CD4-positive, alpha-beta T cell treated with Interleukin-15 for 4 hours (primary cell): ENCODE results near the gene TMC3.
A peak's percentile ranks its signal among the peaks of the same experiment; 100 is the strongest.

Experiments
- DNase-seq: peaks from one replicate; pipeline ENCODE4 v3.0.0-alpha.2; 2020; ENCODE audit warnings: low spot score

TMC3 gene

DNA sequence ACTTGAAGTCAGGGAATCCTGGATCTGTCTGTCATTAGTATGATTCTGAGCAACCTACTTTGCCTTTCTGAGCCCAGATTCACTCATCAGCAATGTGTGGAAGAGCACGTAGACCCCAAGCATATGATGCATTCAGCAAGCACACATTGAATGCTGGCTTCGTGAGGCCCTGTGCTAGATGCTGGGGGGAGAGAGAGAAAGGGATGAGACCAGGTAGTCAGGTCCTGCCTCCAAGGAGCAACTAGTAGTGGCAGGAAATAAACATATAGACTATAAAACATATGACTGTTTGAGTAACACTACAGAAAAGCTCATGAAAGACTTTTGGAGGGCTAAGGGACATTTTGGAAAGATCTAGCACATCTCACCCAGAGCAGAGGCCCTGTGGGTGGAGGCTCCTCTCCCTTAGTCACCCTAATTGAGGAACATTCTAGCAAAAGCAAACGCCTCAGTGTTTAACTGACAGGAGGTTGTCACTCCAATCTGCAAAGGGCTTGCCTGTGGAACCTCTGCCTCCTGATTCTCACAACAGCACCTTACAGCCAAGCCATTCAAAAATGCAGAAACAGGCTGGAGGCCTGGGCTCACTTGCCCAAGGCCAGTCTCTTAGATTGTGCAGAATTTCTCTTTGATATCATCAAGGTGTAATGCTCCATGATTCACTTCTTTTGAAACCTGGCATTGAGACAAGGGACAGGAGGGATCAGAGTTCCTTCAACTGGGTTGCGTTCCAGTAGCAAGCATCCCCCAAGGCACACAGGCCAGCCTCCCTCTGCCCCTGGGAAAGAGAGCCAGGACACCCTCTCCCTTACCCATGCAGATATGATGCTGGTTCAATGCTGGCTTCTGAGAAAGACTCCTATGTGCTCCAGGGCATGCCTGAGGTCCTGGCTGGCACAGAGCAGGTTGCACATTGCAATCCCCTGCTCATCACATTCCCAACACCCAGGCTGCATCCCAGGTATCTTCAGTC, 76.1 kb downstream of the TMC3 start:
- peak; percentile 46 for DNase-seq

GRCh38 chr15:81297147-81297572, 76.9 kb downstream of the TMC3 start:
- DNase-seq = no peak

GRCh38 chr15:81296673-81297072, 77.3 kb downstream of the TMC3 start:
- peak; percentile 73 for DNase-seq

DNA sequence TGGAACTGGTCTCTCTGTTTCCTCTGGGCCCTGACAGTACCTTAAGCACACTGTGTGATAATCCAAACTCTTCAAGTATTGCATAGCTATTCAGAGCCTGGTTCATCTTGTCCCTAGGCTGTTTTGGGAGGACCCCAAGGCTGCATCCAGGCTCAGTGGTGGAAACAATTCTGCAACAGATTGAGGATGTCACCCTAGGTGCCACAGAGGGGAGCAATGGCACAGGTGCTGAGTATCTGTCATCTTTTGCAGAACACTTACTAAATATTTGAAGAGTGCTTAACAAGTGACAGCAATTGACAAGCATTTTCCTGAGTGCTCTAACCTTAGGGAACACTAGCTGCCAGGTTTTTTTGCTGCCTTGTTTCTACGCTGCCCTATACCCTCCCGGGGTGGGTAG, 77.8 kb downstream of the TMC3 start:
- DNase-seq = no peak

DNA sequence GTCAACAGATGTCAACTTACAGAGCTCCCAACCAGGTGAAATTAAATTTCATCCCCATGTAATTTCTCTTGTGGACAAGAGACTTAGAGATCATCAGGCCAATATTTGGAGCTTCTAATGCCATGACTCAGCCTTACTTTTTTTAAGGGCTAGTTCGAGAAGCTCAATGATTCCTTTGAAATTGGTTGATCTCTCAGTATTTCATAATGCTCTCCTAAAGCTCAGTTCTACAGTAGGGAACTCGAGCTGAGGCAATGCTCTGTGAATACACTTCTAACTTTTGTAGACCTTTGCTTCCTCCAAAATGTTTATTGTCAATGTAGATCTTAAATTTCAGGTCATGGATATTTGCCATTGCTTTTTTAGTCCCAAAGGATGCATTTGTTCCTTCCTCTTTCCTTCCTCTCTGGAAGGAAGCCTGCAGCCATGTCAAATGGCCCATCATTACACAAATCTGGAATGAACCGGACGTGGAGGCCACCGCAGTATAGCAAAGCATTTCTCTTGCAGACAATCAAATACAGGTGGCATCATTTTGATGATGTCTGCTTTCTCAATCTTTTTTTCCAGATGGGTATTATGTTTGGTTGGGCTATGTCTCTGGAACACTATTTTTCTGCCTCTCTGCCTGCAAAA, 78.4 kb downstream of the TMC3 start:
- DNase-seq = no peak

GRCh38 chr15:81294516-81294880, 79.5 kb downstream of the TMC3 start:
- DNase-seq = no peak

DNA sequence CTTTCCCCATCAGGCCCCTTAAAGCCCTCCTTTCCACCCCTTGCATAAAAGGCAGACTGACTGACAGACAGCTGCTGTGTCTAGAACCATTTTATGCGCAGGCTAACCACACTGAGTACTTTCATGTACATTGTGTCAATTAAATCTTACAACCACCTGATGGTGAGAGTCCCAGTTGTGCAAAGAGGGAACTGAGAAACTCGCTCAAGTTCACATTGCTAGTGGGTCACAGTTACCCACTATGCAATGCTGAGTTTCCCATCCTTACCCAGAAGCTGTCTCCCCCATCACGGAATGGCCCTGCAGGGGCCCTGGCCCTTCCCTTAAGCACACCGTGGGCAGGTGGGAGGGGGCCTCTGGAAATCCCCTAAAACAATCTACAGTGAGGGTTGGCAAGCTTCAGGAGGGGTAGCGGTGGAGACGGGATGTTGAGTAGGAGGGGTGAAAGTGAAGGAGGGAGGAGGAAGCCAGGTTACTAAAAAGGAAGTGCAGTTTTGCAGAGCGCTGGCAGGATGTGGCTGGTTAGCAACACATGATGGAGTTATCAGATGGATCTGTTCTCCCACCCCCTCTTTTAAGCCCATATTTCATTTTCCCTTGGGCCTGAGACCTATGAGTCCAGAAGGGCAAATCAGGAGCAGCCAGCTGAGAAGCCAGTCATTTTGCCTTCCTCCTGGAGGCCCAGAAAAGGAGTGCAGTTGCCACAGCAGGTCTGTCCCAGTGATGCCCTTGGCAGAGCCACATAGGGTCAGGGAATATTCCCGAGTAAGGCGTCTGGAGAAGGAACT, 80.1 kb downstream of the TMC3 start:
- peak; percentile 74 for DNase-seq

DNA sequence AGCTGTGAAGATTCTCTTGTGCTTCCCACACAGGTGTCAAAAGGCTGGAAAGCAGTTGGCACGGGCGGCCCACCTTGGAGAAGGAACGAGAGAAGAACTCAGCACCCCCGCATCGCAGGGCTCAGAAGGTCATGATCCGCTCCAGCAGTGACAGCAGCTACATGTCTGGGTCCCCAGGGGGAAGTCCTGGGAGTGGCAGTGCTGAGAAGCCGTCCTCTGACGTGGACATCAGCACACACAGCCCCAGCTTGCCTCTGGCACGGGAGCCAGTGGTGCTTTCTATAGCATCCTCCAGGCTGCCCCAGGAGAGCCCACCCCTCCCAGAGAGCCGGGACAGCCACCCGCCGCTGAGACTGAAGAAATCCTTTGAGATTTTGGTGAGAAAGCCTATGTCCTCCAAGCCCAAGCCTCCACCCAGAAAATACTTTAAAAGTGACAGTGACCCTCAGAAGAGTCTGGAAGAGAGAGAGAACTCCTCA, 81.5 kb downstream of the TMC3 start:
- DNase-seq = peak; percentile 50

DNA sequence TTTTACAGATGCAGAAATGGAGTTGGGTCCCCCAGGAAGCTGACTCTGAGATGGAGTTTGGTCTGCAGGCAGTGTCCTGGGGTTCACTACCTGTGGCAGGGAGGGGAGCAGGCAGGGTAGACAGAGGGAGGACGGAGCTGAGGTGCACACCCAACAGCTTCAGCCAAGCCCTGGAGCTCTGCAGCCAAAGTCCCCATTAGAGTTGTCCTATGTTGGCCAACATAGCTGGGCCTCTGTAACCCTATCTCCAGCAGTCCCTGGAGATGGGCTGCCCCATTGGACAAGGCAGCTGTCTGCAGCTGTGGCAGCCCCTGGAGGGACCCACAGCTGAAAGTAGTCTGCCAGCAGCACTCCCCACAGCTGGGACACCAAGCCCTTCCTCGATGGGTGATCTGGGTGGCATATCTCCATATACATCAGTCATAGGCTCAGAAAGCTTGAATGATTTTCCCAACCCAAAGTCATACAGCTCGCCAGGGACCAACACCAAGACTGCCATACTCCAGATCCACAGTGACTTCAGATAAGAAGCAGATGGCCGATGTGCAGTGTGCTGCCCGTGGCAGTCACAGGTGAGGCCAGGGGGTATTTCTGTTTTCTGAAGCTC, 82.0 kb downstream of the TMC3 start:
- no peak for DNase-seq

- no peak for DNase-seq
These were observed 84.1 kb downstream of the TMC3 start for GRCh38 chr15:81289910-81290309.

DNA sequence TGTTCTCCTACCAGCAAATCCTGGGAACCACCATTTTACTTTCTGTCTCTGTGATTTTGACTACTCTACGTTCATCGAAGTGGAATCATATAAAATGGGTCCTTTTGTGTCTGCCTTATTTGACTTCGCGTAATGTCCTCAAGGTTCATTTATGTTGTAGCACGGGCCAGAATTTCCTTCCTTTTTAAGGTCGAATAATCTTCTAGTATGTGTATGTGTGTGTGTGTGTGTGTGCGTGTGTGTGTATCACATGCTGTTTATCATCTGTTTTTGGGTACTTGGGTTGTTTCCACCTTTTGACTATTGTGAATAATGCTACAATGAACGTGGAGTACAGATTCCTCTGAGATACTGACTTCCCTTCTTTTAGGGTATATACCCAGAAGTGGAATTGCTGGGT, 85.4 kb downstream of the TMC3 start:
- DNase-seq = no peak

DNA sequence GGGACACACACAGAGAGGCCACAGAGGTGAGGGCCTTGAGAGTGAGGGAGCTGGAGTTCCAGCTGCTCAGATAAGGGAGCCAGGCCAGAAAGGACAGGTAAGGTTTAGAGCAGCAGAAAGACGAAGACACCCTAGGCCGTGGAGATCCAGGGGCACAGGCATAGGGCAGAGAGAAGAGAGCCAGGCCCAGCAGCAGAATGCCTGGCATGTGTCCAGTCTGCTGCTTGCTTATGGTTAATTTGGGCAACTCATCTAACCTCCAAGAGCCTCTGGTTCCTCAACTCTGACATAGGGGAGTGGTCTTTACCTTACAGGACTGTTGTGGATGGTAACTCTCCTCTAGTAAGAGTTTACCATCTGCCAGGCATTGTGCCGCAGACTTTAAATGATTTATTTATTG, 86.0 kb downstream of the TMC3 start:
- no peak for DNase-seq

DNA sequence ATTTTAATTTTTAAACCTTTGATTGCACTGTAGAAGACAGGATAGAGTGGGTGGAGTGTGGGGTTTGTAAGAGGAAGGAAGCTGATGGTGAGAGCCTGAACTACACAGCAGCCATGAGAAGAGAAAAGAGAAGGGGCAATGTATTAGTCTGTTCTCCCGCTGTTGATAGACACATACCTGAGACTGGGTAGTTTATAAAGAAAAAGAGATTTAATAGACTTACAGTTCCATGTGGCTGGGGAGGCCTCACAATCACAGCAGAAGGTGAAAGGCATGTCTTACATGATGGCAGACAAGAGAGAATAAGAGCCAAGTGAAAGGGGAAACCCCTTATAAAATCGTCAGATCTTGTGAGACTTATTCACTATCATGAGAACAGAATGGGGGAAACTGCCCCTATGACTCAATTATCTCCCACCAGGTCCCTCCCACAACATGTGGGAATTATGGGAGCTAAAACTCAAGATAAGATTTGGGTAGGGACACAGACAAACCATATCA, 87.3 kb downstream of the TMC3 start:
- peak; percentile 40 for DNase-seq

GRCh38 chr15:81285461-81285860, 88.6 kb downstream of the TMC3 start:
- DNase-seq = no peak

GRCh38 chr15:81284256-81285031, 89.6 kb downstream of the TMC3 start:
- no peak for DNase-seq

DNA sequence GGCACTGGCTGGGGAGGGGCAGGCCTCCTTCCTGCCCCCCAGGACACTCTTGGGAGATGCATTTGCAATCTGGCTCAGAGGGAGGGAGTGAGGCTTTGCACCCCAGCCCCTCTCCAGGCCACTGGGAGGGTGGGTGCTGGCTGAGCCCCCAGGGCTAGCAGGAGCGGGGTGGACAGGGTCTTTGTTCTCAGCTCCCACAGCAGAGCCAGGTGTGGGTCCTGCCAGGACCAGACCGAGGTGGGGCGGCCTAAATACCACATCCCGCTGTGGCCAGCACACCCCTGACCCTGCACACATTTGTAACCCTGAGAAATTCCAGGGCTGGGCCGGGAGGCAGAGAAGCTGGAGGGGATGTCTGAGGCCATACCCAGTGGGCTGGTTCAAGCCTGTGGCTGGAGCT, 91.1 kb downstream of the TMC3 start:
- DNase-seq = no peak

DNA sequence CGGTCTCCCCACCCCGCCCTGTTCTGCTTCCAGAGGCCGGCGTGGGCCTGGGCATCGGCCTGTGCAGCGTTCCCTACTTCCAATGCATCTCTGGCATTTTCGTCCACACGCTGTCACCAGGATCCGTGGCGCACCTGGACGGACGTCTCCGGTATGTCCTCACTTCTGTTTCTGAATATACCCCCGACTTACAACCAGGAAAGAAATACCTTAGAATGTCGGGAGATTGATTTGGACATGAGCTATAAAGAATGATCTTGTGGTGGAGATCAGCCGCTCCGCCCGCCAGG, 91.5 kb downstream of the TMC3 start:
- DNase-seq = no peak

DNA sequence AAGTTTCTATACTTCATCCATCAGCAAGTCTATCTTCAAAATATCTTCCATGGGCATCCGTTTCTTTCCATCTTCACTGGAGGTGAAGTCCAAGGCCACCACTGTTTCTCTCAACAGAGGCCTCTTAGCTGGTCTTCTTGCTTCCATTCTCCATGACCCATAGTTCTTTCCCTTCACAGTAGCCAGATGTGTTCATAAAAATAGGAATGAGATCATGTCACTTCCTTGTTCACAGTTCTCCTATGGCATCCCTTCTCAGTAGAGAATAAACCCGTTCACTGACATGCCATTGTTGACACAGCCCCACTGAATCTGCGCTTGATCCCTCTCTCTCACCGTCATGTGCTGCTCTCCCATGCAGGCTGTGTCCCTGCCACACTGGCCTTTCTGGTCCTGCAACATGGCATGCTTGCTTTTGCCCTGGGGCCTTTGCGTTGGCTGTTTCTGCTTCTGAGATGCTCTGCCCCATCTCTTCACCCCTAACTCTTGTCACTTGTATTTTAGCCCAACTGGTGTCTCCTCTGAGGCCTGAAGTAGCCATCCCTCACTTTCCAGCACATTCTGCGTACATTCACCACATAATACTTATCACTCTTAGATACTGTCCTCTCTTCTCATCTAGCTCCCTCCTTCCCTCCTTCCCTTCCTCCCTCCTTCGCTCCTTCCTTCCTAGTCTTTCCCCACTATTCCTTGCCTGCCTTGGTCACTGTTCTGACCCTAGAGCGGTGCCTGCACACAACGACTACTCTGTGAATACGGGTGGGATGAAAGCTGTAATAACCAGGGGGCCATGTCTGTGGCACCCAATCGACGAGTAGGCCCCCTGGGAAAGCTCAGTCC, 92.0 kb downstream of the TMC3 start:
- no peak for DNase-seq

- DNase-seq = no peak
These were observed 92.6 kb downstream of the TMC3 start for GRCh38 chr15:81281456-81281735.
